Naive thymus-derived CD4-positive, alpha-beta T cell (primary cell): Measurements from ENCODE around the gene CDC123. TPM values are rescaled to one million over a fixed set of nuclear protein-coding genes. Genes with fewer than 3 reads are reported as not detected.
"Not testable (repeated sequence)": the region's sequence is repeated elsewhere in the genome, so short reads cannot be mapped to it uniquely, and the experiment has no call there.

Experiments used
- ATAC-seq: fragments of 150-1000 bp; cut with Tn5 transposase; 2 replicates; pipeline ENCODE4 v1.10.0; 2021; ENCODE audit warnings: mild to moderate bottlenecking, moderate library complexity
- CTCF ChIA-PET: fragments of 350-600 bp; sonication (Branson Sonifier 250); formaldehyde crosslinking; loops from one replicate; lab custom pipeline; 2021; ENCODE audit warnings: antibody characterized with exemption; lab: Charles Lee
- POLR2A ChIA-PET: fragments of 350-600 bp; sonication (Branson Sonifier 250); formaldehyde crosslinking; loops from one replicate; lab custom pipeline; 2021; ENCODE audit warnings: antibody characterized with exemption, inconsistent platforms; lab: Charles Lee
- DNase-seq, 9 donors: peaks; one replicate each; pipeline versions ENCODE4 v3.0.0 to v3.0.0-alpha.2; 2020 to 2022; ENCODE audit warnings: mixed read lengths in 1 of 9
- H3K27ac ChIP-seq: one replicate; pipeline ENCODE4 v1.7.0; 2013; ENCODE audit warnings: mild to moderate bottlenecking, low read depth, low read length, moderate library complexity
- H3K27me3 ChIP-seq, 2 donors: one replicate each; pipeline ENCODE4 v1.7.0; 2013; ENCODE audit warnings: low read length in 2 of 2, mild to moderate bottlenecking in 2 of 2, moderate library complexity in 2 of 2; ENCODE audit not compliant: control insufficient read depth in 2 of 2, insufficient read depth in 2 of 2
- H3K36me3 ChIP-seq, 3 experiments: 1 replicate in 2 of 3; 2 replicates in 1 of 3; pipeline ENCODE4 v1.7.0; 2013; ENCODE audit warnings: low read length in 3 of 3, mild to moderate bottlenecking in 3 of 3, moderate library complexity in 1 of 3; ENCODE audit not compliant: insufficient read depth in 3 of 3, control insufficient read depth in 2 of 3
- H3K4me1 ChIP-seq, 2 donors: one replicate each; pipeline ENCODE4 v1.7.0; 2013; ENCODE audit warnings: low read length in 2 of 2, mild to moderate bottlenecking in 2 of 2, moderate library complexity in 1 of 2; ENCODE audit not compliant: control insufficient read depth in 2 of 2, insufficient read depth in 2 of 2
- H3K4me3 ChIP-seq: 2 replicates; pipeline ENCODE4 v1.7.0; 2013; ENCODE audit warnings: mild to moderate bottlenecking, low read length
- H3K9me3 ChIP-seq, 3 experiments: 1 replicate in 2 of 3; 2 replicates in 1 of 3; pipeline ENCODE4 v1.7.0; 2013; ENCODE audit warnings: low read length in 3 of 3; ENCODE audit not compliant: control insufficient read depth in 2 of 3
- H3K27ac Mint-ChIP-seq, 9 donors: one replicate each; pipeline ENCODE4 v1.8.0; 2020 to 2022; ENCODE audit warnings: mixed read lengths in 9 of 9, mild to moderate bottlenecking in 8 of 9, moderate library complexity in 5 of 9, inconsistent platforms in 2 of 9
- H3K27me3 Mint-ChIP-seq, 5 donors: one replicate each; pipeline ENCODE4 v1.8.0; 2021 to 2022; ENCODE audit warnings: mixed read lengths in 5 of 5, mild to moderate bottlenecking in 1 of 5
- H3K36me3 Mint-ChIP-seq, 5 donors: one replicate each; pipeline ENCODE4 v1.8.0; 2020 to 2022; ENCODE audit warnings: mixed read lengths in 5 of 5, mild to moderate bottlenecking in 3 of 5, inconsistent platforms in 1 of 5
- H3K4me1 Mint-ChIP-seq, 7 donors: one replicate each; pipeline ENCODE4 v1.8.0; 2020 to 2022; ENCODE audit warnings: mixed read lengths in 7 of 7, mild to moderate bottlenecking in 3 of 7, inconsistent platforms in 1 of 7
- H3K4me3 Mint-ChIP-seq, 10 donors: one replicate each; pipeline ENCODE4 v1.8.0; 2020 to 2022; ENCODE audit warnings: mild to moderate bottlenecking in 10 of 10, mixed read lengths in 10 of 10, moderate library complexity in 6 of 10, inconsistent platforms in 2 of 10
- H3K9me3 Mint-ChIP-seq, 11 donors: one replicate each; pipeline ENCODE4 v1.8.0; 2020 to 2022; ENCODE audit warnings: mixed read lengths in 11 of 11, mild to moderate bottlenecking in 4 of 11, inconsistent platforms in 1 of 11, moderate library complexity in 1 of 11
- intact Hi-C, 2 donors: fragments of 100-400 bp; cut with micrococcal nuclease; formaldehyde crosslinking; loops; one replicate each; pipeline ENCODE4 v1.15.1; 2023
- polyA plus RNA-seq, 2 donors: library from polyadenylated mRNA; unstranded; fragments of 300-500 nt; fragmentation: Illumina TruSeq; gene quantifications; one replicate each; pipeline ENCODE4 v1.2.3, GENCODE V29; 2021
- total RNA-seq, 6 experiments: library from RNA in 5 of 6; stranded (reverse) in 5 of 6; gene quantifications; 1 replicate in 5 of 6; 2 replicates in 1 of 6; pipeline ENCODE4 v1.2.3 and lab custom pipeline; 2021 to 2026

The CDC123 gene
- total and polyA plus RNA-seq, 7 experiments from 2014 or later, result 27.0 to 97.8 (median 37.0) TPM

GRCh38 chr10:12234687-12235086 lies 38.7 kb downstream of the CDC123 start:
- DNase-seq, H3K27me3 Mint-ChIP-seq, POLR2A ChIA-PET, H3K4me1 Mint-ChIP-seq, CTCF ChIA-PET, H3K4me3 ChIP-seq, H3K9me3 ChIP-seq, ATAC-seq, intact Hi-C loops, H3K27ac ChIP-seq, H3K4me3 Mint-ChIP-seq, H3K9me3 Mint-ChIP-seq, H3K27me3 ChIP-seq, H3K4me1 ChIP-seq: not testable (repeated sequence)
- H3K36me3 ChIP-seq, result peaks cover 19 to 58% (median 19%) of the 10 kb centered on the region in 3 experiments
- Mint-ChIP-seq H3K27ac (peak overlapping the region in 2 of 9 donors; percentile 18 to 38), H3K36me3 (peaks cover 3 to 43% (median 29%) of the 10 kb centered on the region in 5 donors)

GRCh38 chr10:12235116-12235694 lies 39.2 kb downstream of the CDC123 start:
- intact Hi-C loops, result no loop called here
- H3K9me3 Mint-ChIP-seq, result no peaks in the 10 kb centered on the region
- DNase-seq, result no peak
- POLR2A ChIA-PET, result no interaction called here
- Histone ChIP-seq H3K36me3 (peaks cover 19 to 60% (median 19%) of the 10 kb centered on the region in 3 experiments), H3K27me3 (no peaks in the 10 kb centered on the region), H3K4me3 (no peak overlapping the region), H3K4me1 (no peaks in the 10 kb centered on the region), H3K27ac (no peak overlapping the region), H3K9me3 (no peaks in the 10 kb centered on the region)
- ATAC-seq, result no peak
- CTCF ChIA-PET, result no interaction called here
- no peaks in the 10 kb centered on the region for H3K27me3 Mint-ChIP-seq
- H3K4me3 Mint-ChIP-seq, result no peak overlapping the region
- peak overlapping the region in 1 of 9 donors; percentile 18 for H3K27ac Mint-ChIP-seq
- H3K36me3 Mint-ChIP-seq, result peaks cover 3 to 43% (median 28%) of the 10 kb centered on the region in 5 donors
- H3K4me1 Mint-ChIP-seq, result peaks cover 0 to 5% (median under 1%) of the 10 kb centered on the region in 7 donors

DNA sequence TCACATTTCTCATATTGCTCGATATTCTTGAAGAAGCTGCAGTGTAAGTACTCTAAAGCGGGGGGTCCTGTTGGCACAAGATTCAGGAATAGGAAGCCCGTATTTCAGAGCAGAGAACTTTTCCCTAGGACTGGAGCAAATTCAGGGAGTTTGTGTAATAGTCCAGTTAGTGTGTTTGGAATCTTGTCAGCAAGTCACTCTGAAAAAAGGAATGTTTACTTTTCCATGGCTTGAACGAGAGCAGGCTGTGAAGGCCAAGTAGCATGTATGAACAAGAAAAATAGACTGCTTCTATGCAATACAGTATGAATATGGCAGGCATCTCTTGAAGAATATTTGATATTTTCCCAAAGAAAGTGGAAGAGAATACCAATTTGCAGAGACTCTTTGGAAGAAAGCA lies 39.8 kb downstream of the CDC123 start:
- Mint-ChIP-seq H3K9me3 (no peaks in the 10 kb centered on the region), H3K4me1 (peaks cover 0 to 11% (median 4%) of the 10 kb centered on the region in 7 donors), H3K4me3 (no peak overlapping the region), H3K36me3 (peaks cover 3 to 44% (median 29%) of the 10 kb centered on the region in 5 donors), H3K27ac (no peak overlapping the region), H3K27me3 (no peaks in the 10 kb centered on the region)
- Histone ChIP-seq H3K4me1 (no peaks in the 10 kb centered on the region), H3K36me3 (peaks cover 19 to 60% (median 19%) of the 10 kb centered on the region in 3 experiments), H3K4me3 (no peak overlapping the region), H3K27me3 (no peaks in the 10 kb centered on the region), H3K27ac (no peak overlapping the region), H3K9me3 (no peaks in the 10 kb centered on the region)
- intact Hi-C loops, result no loop called here
- ATAC-seq (no peak), DNase-seq (no peak)
- CTCF ChIA-PET, result no interaction called here
- POLR2A ChIA-PET, result no interaction called here

DNA sequence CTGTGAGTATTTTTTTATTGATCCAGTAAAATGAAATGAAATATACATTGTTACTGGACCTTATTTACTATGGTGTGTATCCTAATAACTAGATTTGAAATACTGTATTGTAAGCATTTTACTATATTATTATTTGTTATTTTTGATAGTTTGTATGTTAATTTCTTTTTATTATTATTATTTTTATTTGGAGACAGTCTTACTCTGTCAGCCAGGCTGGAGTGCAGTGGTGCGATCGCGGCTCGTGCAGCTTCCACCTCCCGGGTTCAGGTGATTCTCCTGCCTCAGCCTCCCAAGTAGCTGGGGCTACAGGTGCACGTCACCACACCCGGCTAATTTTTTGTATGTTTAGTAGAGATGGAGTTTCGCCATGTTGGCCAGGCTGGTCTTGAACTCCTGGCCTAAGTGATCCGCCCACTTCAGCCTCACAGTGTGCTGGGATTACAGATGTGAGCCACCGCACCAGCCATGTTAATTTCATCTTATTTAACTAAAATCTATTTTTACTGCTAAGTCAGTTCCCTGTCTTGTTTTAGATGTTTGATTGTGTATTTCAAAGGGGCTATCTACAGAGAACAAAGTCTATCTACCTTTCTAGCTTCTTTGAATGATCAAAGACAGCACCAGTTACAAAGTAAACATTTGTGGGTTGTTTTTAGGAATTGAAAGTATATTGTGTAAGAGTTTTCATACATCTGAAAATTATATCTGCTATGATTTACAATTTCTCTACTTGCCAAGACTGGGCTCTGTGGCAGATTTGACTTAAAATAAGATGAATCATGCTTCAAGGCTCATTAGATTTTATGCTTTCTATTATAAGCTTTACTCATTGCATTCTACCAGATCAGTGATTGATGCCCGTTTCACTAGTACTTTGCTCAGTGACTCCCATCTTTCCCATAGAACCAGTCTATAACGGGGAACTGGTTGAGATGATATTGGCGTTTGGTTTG lies 41.6 kb downstream of the CDC123 start:
- no peaks in the 10 kb centered on the region for H3K27me3 Mint-ChIP-seq
- Histone ChIP-seq H3K4me1 (no peaks in the 10 kb centered on the region), H3K27me3 (no peaks in the 10 kb centered on the region), H3K9me3 (no peaks in the 10 kb centered on the region), H3K4me3 (no peak overlapping the region), H3K36me3 (peaks cover 19 to 60% (median 19%) of the 10 kb centered on the region in 3 experiments), H3K27ac (no peak overlapping the region)
- ChIA-PET POLR2A (no interaction called here), CTCF (no interaction called here)
- ATAC-seq (no peak), DNase-seq (no peak)
- H3K9me3 Mint-ChIP-seq, result no peaks in the 10 kb centered on the region
- peak overlapping the region in 5 of 9 donors; percentile 4 to 60 (median 36) for H3K27ac Mint-ChIP-seq
- peaks cover 7 to 27% (median 12%) of the 10 kb centered on the region in 7 donors for H3K4me1 Mint-ChIP-seq
- H3K36me3 Mint-ChIP-seq, result peaks cover 0 to 43% (median 29%) of the 10 kb centered on the region in 5 donors
- intact Hi-C loops, result no loop called here
- H3K4me3 Mint-ChIP-seq, result no peak overlapping the region

DNA sequence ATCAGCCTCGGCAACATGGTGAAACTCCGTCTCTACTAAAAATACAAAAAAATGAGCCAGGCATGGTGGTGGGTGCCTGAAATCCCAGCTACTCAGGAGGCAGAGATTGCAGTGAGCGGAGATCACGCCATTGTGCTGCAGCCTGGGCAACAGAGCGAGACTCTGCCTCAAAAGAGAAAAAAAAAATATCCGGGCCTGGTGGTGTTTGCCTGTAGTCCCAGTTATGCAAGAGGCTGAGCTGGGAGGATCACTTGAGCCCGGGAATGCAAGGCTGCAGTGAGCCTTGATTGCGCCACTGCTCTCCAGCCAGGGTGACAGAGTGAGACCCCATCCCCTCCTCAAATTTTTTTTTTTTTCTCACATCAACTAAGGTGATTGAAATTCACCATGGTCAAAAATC lies 42.8 kb downstream of the CDC123 start:
- no peaks in the 10 kb centered on the region for H3K9me3 Mint-ChIP-seq
- no peak overlapping the region for H3K27ac Mint-ChIP-seq
- POLR2A ChIA-PET, result no interaction called here
- H3K4me1 Mint-ChIP-seq, result peaks cover 7 to 29% (median 12%) of the 10 kb centered on the region in 7 donors
- H3K36me3 Mint-ChIP-seq, result peaks cover 2 to 41% (median 31%) of the 10 kb centered on the region in 5 donors
- H3K4me3 Mint-ChIP-seq, result no peak overlapping the region
- DNase-seq (no peak), ATAC-seq (no peak)
- Histone ChIP-seq H3K4me1 (no peaks in the 10 kb centered on the region), H3K27me3 (no peaks in the 10 kb centered on the region), H3K4me3 (no peak overlapping the region), H3K36me3 (peaks cover 19 to 62% (median 19%) of the 10 kb centered on the region in 3 experiments), H3K27ac (no peak overlapping the region), H3K9me3 (no peaks in the 10 kb centered on the region)
- H3K27me3 Mint-ChIP-seq, result no peaks in the 10 kb centered on the region
- intact Hi-C loops, result no loop called here
- CTCF ChIA-PET, result no interaction called here

- CTCF ChIA-PET, result interaction anchor here (0.7 to 1.3 kb wide), 2 partner anchors 22 to 27 kb away, joined by 3 to 4 read pairs; no protein-coding TSS in a partner anchor
- no peak overlapping the region for H3K27ac ChIP-seq
- peaks cover 7 to 28% (median 12%) of the 10 kb centered on the region in 7 donors for H3K4me1 Mint-ChIP-seq
- intact Hi-C loops, result no loop called here
- ATAC-seq (peak; percentile 26), DNase-seq (peak in 1 of 9 donors; percentile 73)
- H3K4me1 ChIP-seq, result no peaks in the 10 kb centered on the region
- H3K36me3 ChIP-seq, result peaks cover 9 to 58% (median 13%) of the 10 kb centered on the region in 3 experiments
- peak overlapping the region; percentile 51 to 86 (median 77) for H3K27ac Mint-ChIP-seq
- no peaks in the 10 kb centered on the region for H3K27me3 Mint-ChIP-seq
- POLR2A ChIA-PET, result no interaction called here
- peak overlapping the region in 1 of 10 donors; percentile 61 for H3K4me3 Mint-ChIP-seq
- H3K36me3 Mint-ChIP-seq, result peaks cover 6 to 46% (median 25%) of the 10 kb centered on the region in 5 donors
- no peaks in the 10 kb centered on the region for H3K27me3 ChIP-seq
- H3K9me3 Mint-ChIP-seq, result no peaks in the 10 kb centered on the region
- H3K4me3 ChIP-seq, result no peak overlapping the region
- H3K9me3 ChIP-seq, result no peaks in the 10 kb centered on the region
Observed at GRCh38 chr10:12241810-12242529, 46.0 kb downstream of the CDC123 start.
